A549 (cell line): ENCODE measurements around the gene GIPR.

Source experiments
- CEBPB ChIP-seq, 2 experiments: fragments of >200 bp in 1 of 2; sonication (Bioruptor Twin) in 1 of 2; formaldehyde crosslinking in 1 of 2; IDR thresholded peaks; 2 replicates each; pipeline ENCODE4 v1.6.1; 2012 to 2016
- CTCF ChIP-seq: fragments of >200 bp; sonication (Bioruptor Twin); formaldehyde crosslinking; IDR thresholded peaks from 3 replicates; pipeline ENCODE4 v1.5.1; 2016
- E2F6 ChIP-seq: IDR thresholded peaks from 2 replicates; pipeline ENCODE4 v1.6.1; 2012; ENCODE audit warnings: low read depth, borderline replicate concordance
- EP300 ChIP-seq, 2 experiments: fragments of >200 bp; sonication (Bioruptor Twin); formaldehyde crosslinking; IDR thresholded peaks; 2 replicates in 1 of 2; 3 replicates in 1 of 2; pipeline ENCODE4 v1.6.1; 2016 to 2017
- HDAC2 ChIP-seq: fragments of 200-600 bp; sonication (generic); IDR thresholded peaks from 2 replicates; pipeline ENCODE4 v1.6.1; 2016
- JUN ChIP-seq, 2 experiments: fragments of >200 bp; sonication (Bioruptor Twin); formaldehyde crosslinking; IDR thresholded peaks; 2 replicates in 1 of 2; 3 replicates in 1 of 2; pipeline ENCODE4 v1.6.1; 2016 to 2017
- JUNB ChIP-seq: fragments of >200 bp; sonication (Bioruptor Twin); formaldehyde crosslinking; IDR thresholded peaks from 2 replicates; pipeline ENCODE4 v1.6.1; 2016
- MAX ChIP-seq: IDR thresholded peaks from 2 replicates; pipeline ENCODE4 v1.6.1; 2012
- PBX3 ChIP-seq: IDR thresholded peaks from 2 replicates; pipeline ENCODE4 v1.6.1; 2012
- POLR2A ChIP-seq: IDR thresholded peaks from 2 replicates; pipeline ENCODE4 v1.6.1; 2012; ENCODE audit warnings: mild to moderate bottlenecking, low read length
- RFX5 ChIP-seq: fragments of 450-650 bp; IDR thresholded peaks from 2 replicates; pipeline ENCODE4 v1.7.1; 2014; ENCODE audit warnings: antibody characterized with exemption, mild to moderate bottlenecking, moderate library complexity
- SREBF2 ChIP-seq: fragments of 450-650 bp; IDR thresholded peaks from 2 replicates; pipeline ENCODE4 v1.6.1; 2014; ENCODE audit warnings: mild to moderate bottlenecking, moderate library complexity

GRCh38 chr19:45621976-45622503 is 46.0 kb upstream of the GIPR start:
- no peak for TF ChIP-seq RFX5
- TF ChIP-seq HDAC2: no peak
- TF ChIP-seq CTCF: no peak
- no peak for TF ChIP-seq PBX3
- TF ChIP-seq SREBF2: no peak
- TF ChIP-seq EP300 (IDR thresholded peaks at IDR 0.05): no peak
- TF ChIP-seq CEBPB (IDR thresholded peaks at IDR 0.05): no peak
- no peak for TF ChIP-seq POLR2A
- no peak for TF ChIP-seq JUN (IDR thresholded peaks at IDR 0.05)
- no peak for TF ChIP-seq MAX
- TF ChIP-seq JUNB: no peak
- no peak for TF ChIP-seq E2F6
